GM19193 (cell line): ENCODE results near the gene LY86.

Experiments used
- POLR2A ChIP-seq: IDR thresholded peaks from 4 replicates; pipeline ENCODE4 v1.6.1; 2011; ENCODE audit not compliant: insufficient read depth, insufficient read length; ENCODE audit errors: extremely low read depth

The LY86 gene

GRCh38 chr6:6689400-6690143, 101.1 kb downstream of the LY86 start:
- TF ChIP-seq POLR2A = no peak

- no peak for TF ChIP-seq POLR2A
Observed at GRCh38 chr6:6690144-6690483, 101.6 kb downstream of the LY86 start.

GRCh38 chr6:6694368-6694780, 105.9 kb downstream of the LY86 start:
- TF ChIP-seq POLR2A = no peak

GRCh38 chr6:6694825-6695624, 106.5 kb downstream of the LY86 start:
- TF ChIP-seq POLR2A = no peak

GRCh38 chr6:6695625-6696276, 107.2 kb downstream of the LY86 start:
- no peak for TF ChIP-seq POLR2A

GRCh38 chr6:6696867-6697531, 108.5 kb downstream of the LY86 start:
- TF ChIP-seq POLR2A = no peak

GRCh38 chr6:6697620-6698019, 109.1 kb downstream of the LY86 start:
- no peak for TF ChIP-seq POLR2A

- no peak for TF ChIP-seq POLR2A
Observed at GRCh38 chr6:6699741-6700367, 111.3 kb downstream of the LY86 start.

GRCh38 chr6:6700407-6701270, 112.1 kb downstream of the LY86 start:
- no peak for TF ChIP-seq POLR2A

- no peak for TF ChIP-seq POLR2A
Observed at GRCh38 chr6:6701864-6702263, 113.3 kb downstream of the LY86 start.

GRCh38 chr6:6703699-6704098, 115.2 kb downstream of the LY86 start:
- TF ChIP-seq POLR2A = no peak
